Activated T-helper 1 cell treated with anti-CD3 and anti-CD28 coated beads, Interleukin-2, amount 50 U/mL, for 16 hours (primary cell): ENCODE data around the gene NT5DC4.
"Not testable (repeated sequence)": the region's sequence is repeated elsewhere in the genome, so short reads cannot be mapped to it uniquely, and the experiment has no call there.

ENCODE experiments used
- DNase-seq, 2 donors: peaks; one replicate each; pipeline ENCODE4 v3.0.0-alpha.2; 2020; ENCODE audit warnings: low read depth in 1 of 2, low spot score in 1 of 2

Gene NT5DC4

GRCh38 chr2:112699984-112700667 is 20.7 kb upstream of the NT5DC4 start:
- DNase-seq, result no peak

- DNase-seq, result no peak
Measured at GRCh38 chr2:112701052-112701451, 19.8 kb upstream of the NT5DC4 start.

GRCh38 chr2:112703684-112704083 is 17.1 kb upstream of the NT5DC4 start:
- no peak for DNase-seq

- no peak for DNase-seq
Measured at GRCh38 chr2:112705575-112705974, 15.2 kb upstream of the NT5DC4 start.

- DNase-seq, result no peak
Measured at GRCh38 chr2:112706170-112706664, 14.6 kb upstream of the NT5DC4 start.

GRCh38 chr2:112706947-112707346 is 13.9 kb upstream of the NT5DC4 start:
- not testable (repeated sequence) for DNase-seq

- DNase-seq, result no peak
Measured at GRCh38 chr2:112708968-112709367, 11.9 kb upstream of the NT5DC4 start.

GRCh38 chr2:112709703-112710102 is 11.1 kb upstream of the NT5DC4 start:
- DNase-seq, result no peak

- DNase-seq, result no peak
Measured at GRCh38 chr2:112710956-112711750, 9.7 kb upstream of the NT5DC4 start.

GRCh38 chr2:112712465-112712864 is 8.4 kb upstream of the NT5DC4 start:
- DNase-seq, result no peak

- no peak for DNase-seq
Measured at GRCh38 chr2:112712903-112713584, 7.8 kb upstream of the NT5DC4 start.

- no peak for DNase-seq
Measured at GRCh38 chr2:112713585-112713925, 7.3 kb upstream of the NT5DC4 start.

- DNase-seq, result no peak
Measured at GRCh38 chr2:112713926-112714325, 6.9 kb upstream of the NT5DC4 start.

- DNase-seq, result no peak
Measured at GRCh38 chr2:112714331-112714730, 6.5 kb upstream of the NT5DC4 start.

GRCh38 chr2:112714836-112715631 is 5.8 kb upstream of the NT5DC4 start:
- no peak for DNase-seq

- not testable (repeated sequence) for DNase-seq
Measured at GRCh38 chr2:112716094-112716493, 4.7 kb upstream of the NT5DC4 start.

- DNase-seq, result not testable (repeated sequence)
Measured at GRCh38 chr2:112716826-112717352, 3.9 kb upstream of the NT5DC4 start.

GRCh38 chr2:112718863-112719370 is 1.9 kb upstream of the NT5DC4 start:
- no peak for DNase-seq

- DNase-seq, result no peak
Measured at GRCh38 chr2:112721819-112722522, 1.2 kb downstream of the NT5DC4 start.
